IPS DF 6.9 (cell line): Measurements from ENCODE around the gene TNXB.

Experiments
- DNase-seq: peaks from one replicate; pipeline ENCODE4 v3.0.0-alpha.2; 2013; ENCODE audit warnings: low read depth, low spot score
- H3K27ac ChIP-seq: one replicate; pipeline ENCODE4 v1.5.1; 2013; ENCODE audit warnings: low read length, control low read depth
- H3K27me3 ChIP-seq: 2 replicates; pipeline ENCODE4 v1.6.1; 2013; ENCODE audit warnings: mild to moderate bottlenecking, low read length; ENCODE audit not compliant: control insufficient read depth, insufficient read depth
- H3K36me3 ChIP-seq: 2 replicates; pipeline ENCODE4 v1.6.1; 2013; ENCODE audit warnings: low read length; ENCODE audit not compliant: control insufficient read depth, insufficient read depth
- H3K4me1 ChIP-seq: 2 replicates; pipeline ENCODE4 v1.6.1; 2013; ENCODE audit warnings: low read length; ENCODE audit not compliant: control insufficient read depth, insufficient read depth
- H3K4me3 ChIP-seq: 2 replicates; pipeline ENCODE4 v1.5.1; 2013; ENCODE audit warnings: mild to moderate bottlenecking, low read length
- H3K9me3 ChIP-seq: 2 replicates; pipeline ENCODE4 v1.6.1; 2013; ENCODE audit warnings: low read length, inconsistent platforms; ENCODE audit not compliant: control insufficient read depth, insufficient read depth
- WGBS: extraction: QIAGEN DNeasy Blood & Tissue Kit; methylation state at CpG from one replicate; pipeline ENCODE4 v1.1.7; 2013; ENCODE audit warnings: mixed read lengths, missing lambda C conversion rate; ENCODE audit not compliant: insufficient read length, insufficient coverage; 5-methylcytosine and 5-hydroxymethylcytosine counted together

Gene TNXB

DNA sequence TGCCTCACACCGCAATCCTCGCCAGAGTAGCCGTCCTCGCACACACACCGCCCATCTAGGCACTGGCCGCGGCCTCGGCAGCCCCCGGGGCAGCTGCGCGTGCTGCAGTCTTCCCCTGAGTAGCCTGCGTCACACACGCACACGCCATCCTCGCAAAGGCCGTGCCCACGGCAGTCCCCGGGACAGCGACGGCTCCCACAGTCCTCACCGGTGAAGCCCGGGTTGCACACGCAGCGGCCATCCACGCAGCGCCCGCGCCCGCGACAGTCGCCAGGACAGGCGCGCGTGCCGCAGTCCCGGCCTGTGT, 13.1 kb downstream of the TNXB start:
- peaks cover 4% of the 10 kb centered on the region; the same call in 1 of the 2 replicates for H3K27me3 ChIP-seq
- WGBS, result no CpG with 5 or more reads among the region's 36 CpGs

GRCh38 chr6:32095338-32096086, 13.6 kb downstream of the TNXB start:
- Histone ChIP-seq H3K27ac (no peak overlapping the region), H3K27me3 (peaks cover 4% of the 10 kb centered on the region; the same call in 1 of the 2 replicates), H3K4me1 (peaks cover 2% of the 10 kb centered on the region; the same call in 1 of the 2 replicates), H3K4me3 (no peak overlapping the region), H3K9me3 (no peaks in the 10 kb centered on the region), H3K36me3 (no peaks in the 10 kb centered on the region)
- DNase-seq, result no peak
- WGBS, result no CpG with 5 or more reads among the region's 30 CpGs

More for the DNA sequence above, 13.1 kb downstream of the TNXB start:
- H3K27ac ChIP-seq, result no peak overlapping the region
- H3K36me3 ChIP-seq, result no peaks in the 10 kb centered on the region
- peaks cover 2% of the 10 kb centered on the region; the same call in 1 of the 2 replicates for H3K4me1 ChIP-seq
- no peak for DNase-seq
- H3K9me3 ChIP-seq, result no peaks in the 10 kb centered on the region
- H3K4me3 ChIP-seq, result no peak overlapping the region

DNA sequence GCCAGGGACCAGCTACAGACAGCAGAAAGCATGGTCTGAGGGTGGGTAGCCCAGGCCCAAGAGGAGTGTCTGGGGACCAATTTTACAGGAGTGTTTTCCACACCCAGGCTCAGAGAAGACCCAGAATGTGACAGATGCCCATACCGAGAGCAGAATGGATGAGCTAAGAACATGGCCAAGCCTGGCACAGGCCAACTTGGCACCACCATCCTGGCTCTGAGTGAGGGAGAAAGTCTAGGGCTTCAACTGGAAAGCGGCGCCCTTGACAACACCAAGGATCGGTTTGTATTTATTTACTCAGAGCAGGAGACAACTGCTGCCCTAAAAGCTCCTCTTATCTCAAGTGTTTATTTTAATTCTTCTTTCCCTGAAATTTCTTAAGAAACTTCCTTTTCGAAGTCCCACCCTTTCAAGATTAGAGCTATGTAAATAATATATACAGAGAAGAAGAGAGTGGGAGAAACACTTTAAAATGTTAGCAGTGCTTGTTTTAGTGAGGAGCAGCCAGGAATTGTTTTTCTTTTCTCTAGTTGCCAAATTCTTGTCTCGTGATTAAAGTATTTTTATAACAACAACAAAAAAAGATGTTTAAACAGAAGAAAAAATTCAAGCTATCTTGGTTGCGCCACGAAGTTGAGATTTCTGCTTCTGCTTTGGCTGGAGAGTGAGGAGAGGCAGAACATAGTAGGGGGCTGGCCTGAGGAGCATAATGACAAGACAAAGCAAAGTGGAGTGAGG, 16.2 kb downstream of the TNXB start:
- no peak overlapping the region for H3K4me3 ChIP-seq
- H3K27ac ChIP-seq, result no peak overlapping the region
- no peaks in the 10 kb centered on the region for H3K36me3 ChIP-seq
- H3K9me3 ChIP-seq, result no peaks in the 10 kb centered on the region
- H3K27me3 ChIP-seq, result peaks cover 4% of the 10 kb centered on the region; the same call in 1 of the 2 replicates
- peaks cover 2% of the 10 kb centered on the region; the same call in 1 of the 2 replicates for H3K4me1 ChIP-seq
- no CpG with 5 or more reads among the region's 8 CpGs for WGBS
- DNase-seq, result no peak

DNA sequence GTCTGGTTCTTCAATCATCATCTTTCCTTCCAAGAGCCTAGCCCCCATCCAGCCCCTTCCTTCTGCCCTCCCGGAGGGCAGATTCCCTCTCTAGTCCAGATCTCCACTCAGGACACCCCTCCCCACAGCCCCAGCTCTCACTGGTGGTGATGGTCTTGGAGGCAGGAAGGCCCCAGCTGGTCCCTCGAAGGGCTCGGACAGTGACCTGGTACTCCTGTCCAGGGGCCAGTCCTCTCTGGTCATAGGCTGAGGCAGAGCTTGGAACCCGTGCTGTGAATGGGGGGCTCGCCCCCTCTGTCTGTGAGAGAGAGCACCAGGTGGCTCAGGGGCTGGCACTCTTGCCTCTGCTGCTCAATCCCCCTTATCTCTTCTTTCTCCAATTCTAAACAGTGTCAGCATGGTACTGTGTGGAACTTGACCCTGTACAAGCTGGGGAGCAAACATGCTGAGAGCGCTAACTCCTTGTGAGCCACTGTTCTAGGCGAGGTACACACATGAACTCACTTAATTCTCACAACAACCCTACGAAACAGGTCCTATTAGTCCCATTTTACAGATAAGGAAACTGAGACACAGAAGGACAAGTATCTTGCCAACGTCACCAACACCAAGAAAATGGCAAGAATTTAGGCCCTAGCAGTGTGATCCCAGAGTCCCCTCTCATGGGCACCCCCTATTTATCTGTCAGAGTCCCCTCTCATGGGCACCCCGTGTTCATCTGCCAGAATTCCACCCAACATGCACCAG, 19.9 kb downstream of the TNXB start:
- H3K27me3 ChIP-seq, result no peaks in the 10 kb centered on the region
- no peak overlapping the region for H3K4me3 ChIP-seq
- WGBS, result no CpG with 5 or more reads among the region's 10 CpGs
- no peak for DNase-seq
- no peaks in the 10 kb centered on the region for H3K9me3 ChIP-seq
- H3K36me3 ChIP-seq, result no peaks in the 10 kb centered on the region
- H3K27ac ChIP-seq, result no peak overlapping the region
- H3K4me1 ChIP-seq, result peaks cover 7% of the 10 kb centered on the region; the same call in 1 of the 2 replicates

DNA sequence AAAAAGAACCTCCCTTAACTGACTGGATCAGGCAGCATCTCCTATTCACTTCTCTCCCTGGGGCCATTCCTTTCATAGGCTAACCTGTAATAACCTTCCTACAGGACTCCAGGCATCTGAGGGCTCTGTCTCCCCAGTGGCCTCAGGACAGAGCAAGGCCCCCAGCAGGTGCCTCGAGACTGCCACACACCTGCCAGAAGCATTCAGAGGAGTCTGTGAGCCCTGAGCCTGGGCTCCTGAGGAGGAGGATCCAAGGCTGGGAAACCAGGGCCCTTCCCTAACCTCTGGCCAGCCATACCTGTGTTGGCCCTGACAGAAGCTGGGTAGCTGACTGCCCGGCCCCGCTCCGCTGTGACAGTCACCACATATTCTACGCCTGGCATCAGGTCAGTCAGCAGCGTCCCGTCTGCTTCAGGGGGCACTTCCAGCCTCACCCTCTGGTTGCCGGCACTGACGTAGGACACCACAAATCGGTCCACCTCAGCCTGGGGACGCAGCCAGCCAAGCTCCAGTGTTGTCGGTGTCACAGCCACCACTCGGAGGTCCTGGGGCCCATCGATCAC, 20.6 kb downstream of the TNXB start:
- Histone ChIP-seq H3K27ac (no peak overlapping the region), H3K4me1 (peaks cover 7% of the 10 kb centered on the region; the same call in 1 of the 2 replicates), H3K36me3 (no peaks in the 10 kb centered on the region), H3K9me3 (no peaks in the 10 kb centered on the region), H3K4me3 (no peak overlapping the region), H3K27me3 (no peaks in the 10 kb centered on the region)
- no CpG with 5 or more reads among the region's 14 CpGs for WGBS
- DNase-seq, result no peak

DNA sequence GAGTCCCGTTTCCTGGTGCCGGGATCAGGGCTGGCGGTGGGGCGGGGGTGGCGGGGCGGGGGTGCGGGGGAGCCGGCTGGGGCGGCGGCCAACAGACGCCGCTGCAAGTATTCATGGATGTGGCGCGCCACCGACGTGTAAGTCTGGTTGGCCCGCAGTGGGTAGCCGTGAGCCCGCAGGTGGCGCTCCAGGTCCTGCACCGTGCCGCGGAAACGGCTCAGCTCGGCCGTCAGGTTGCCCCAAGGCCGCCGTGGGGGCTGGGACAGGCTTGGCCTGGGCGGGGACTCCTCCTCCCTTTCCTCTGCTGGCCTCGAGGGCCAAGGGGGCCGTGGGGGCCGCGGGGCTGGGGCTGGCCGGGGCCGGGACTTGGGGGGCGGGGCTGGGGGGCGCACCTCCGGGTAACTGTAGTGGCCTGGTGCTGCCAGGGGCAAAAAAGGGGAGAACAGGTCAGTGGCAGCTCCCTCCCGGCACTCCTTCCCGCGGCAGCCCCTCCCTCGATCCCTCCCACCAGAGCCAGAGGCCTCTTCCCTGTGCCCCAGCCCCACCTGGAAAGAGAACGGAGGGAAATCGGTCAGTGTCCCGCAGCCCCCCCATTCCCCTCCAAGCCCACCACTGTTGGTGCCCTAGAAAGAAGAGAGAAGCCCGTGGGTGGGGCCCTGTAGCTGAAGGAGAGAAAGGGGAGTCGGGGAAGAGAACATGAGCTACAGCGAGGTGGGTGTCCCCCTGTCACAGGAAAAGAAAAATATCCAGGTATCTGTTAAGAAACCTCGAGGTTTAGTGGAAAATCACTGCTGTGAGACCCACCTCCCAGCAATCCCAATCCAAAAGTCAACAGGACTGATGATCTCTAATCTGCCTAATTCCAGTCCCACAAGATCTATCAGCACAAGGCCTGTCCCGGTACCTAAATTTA, 21.3 kb downstream of the TNXB start:
- no peak overlapping the region for H3K27ac ChIP-seq
- no CpG with 5 or more reads among the region's 50 CpGs for WGBS
- DNase-seq, result peak; percentile 79
- peak overlapping the region; percentile 12; the same call in 1 of the 2 replicates for H3K4me3 ChIP-seq
- H3K9me3 ChIP-seq, result no peaks in the 10 kb centered on the region
- H3K36me3 ChIP-seq, result no peaks in the 10 kb centered on the region
- no peaks in the 10 kb centered on the region for H3K27me3 ChIP-seq
- H3K4me1 ChIP-seq, result peaks cover 7% of the 10 kb centered on the region; the same call in 1 of the 2 replicates

DNA sequence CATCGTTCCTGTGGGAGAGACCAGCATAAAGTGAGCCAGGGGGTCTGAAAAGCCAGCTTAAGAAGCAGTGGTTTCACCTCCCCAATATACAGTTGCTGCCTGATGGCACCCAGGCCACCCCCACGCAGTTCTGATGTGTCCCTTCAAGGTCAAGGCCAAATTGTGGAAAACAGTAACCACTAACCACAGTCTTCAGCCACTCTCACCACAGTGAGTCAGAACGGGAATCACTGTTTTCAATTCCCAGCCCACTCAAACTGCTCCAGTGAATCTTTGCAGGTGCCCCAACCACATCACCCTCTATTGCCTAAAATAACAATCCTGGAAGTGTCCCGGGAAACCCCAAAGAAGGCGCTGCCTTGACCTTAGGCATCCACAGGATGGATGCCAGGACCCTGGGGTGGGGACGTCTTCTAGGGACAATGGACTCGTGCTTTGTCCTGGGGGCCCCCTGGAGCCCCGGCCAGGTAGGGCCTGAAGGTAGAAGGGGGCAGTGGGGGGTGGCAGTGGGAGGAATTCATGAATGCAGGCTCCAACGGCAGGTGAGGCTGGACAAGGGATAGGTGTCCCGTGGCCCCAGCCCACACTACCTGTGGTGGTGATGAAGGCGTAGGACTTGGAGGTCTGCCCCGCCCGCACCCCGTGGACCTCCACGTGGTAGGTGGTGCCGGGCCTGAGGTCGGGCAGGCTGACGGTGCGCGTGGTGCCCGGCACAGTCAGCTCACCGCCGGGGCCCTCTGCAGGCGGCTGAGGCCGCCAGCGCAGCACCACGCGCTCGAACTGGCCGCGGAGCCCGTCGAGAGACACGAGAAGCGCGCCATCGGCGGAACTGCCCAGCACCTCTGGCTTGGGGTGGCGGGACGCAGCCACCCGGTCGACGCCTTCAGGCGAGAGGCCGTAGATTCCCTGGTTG, 22.2 kb downstream of the TNXB start:
- DNase-seq, result peak; percentile 16
- H3K4me3 ChIP-seq, result peak overlapping the region; percentile 11; the same call in 1 of the 2 replicates
- H3K9me3 ChIP-seq, result no peaks in the 10 kb centered on the region
- no peaks in the 10 kb centered on the region for H3K27me3 ChIP-seq
- peaks cover 7% of the 10 kb centered on the region; the same call in 1 of the 2 replicates for H3K4me1 ChIP-seq
- no CpG with 5 or more reads among the region's 45 CpGs for WGBS
- no peaks in the 10 kb centered on the region for H3K36me3 ChIP-seq
- no peak overlapping the region for H3K27ac ChIP-seq

DNA sequence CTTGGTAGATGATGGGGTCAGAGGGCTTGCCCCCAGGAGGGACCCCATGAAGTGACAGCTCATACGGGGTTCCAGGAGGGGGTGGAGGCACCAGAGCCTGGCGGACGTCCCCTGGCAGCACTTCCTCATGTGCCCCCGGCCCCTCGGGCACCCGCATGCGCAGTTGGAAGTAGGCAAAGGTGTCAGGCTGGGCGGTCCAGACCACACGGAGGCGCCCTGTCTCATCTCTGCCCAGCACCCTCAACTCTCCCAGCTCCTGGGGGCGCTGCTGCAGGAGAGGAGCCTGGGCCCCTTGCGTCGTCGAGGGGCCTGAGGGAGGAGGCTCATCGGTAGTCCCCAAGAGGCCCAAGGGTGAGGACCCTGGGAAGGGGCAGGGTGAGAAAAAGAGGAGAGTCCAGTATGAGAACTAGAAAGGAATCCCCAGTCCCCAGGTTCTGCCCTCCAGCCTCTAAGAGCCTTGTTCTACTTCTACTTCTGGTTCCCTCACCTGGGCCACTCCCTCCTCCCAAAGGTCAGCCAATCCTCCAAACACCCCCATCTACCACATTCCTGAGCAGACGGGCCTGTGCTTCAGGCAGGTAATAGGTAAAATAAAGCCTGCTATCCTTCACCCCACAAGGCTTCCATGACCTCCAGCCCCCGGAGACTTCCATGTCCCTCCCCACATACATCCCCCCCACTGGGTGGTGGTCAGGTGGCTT, 23.2 kb downstream of the TNXB start:
- Histone ChIP-seq H3K36me3 (no peaks in the 10 kb centered on the region), H3K9me3 (no peaks in the 10 kb centered on the region), H3K27me3 (no peaks in the 10 kb centered on the region), H3K27ac (no peak overlapping the region), H3K4me3 (no peak overlapping the region), H3K4me1 (peaks cover 7% of the 10 kb centered on the region; the same call in 1 of the 2 replicates)
- WGBS, result no CpG with 5 or more reads among the region's 17 CpGs
- no peak for DNase-seq
